K562 (cell line): ENCODE data around the gene AAMP. TPM values are rescaled to one million over a fixed set of nuclear protein-coding genes. Genes with fewer than 3 reads are reported as not detected.

Experiments
- ATF7 ChIP-seq: fragments of 450-650 bp; IDR thresholded peaks from 2 replicates; pipeline ENCODE4 v1.7.1; 2014; ENCODE audit warnings: mild to moderate bottlenecking, moderate library complexity
- BRCA1 ChIP-seq, 2 experiments: fragments of 450-650 bp in 1 of 2; sonication (generic) in 1 of 2; formaldehyde crosslinking in 1 of 2; IDR thresholded peaks; 2 replicates each; pipeline versions ENCODE4 v1.5.0 to v1.6.1; 2017 to 2020; ENCODE audit warnings: mild to moderate bottlenecking in 1 of 2, missing genetic modification reagents in 1 of 2
- CBFA2T2 ChIP-seq: fragments of 450-650 bp; conservative IDR thresholded peaks from 2 replicates; pipeline ENCODE4 v1.6.1; 2017; ENCODE audit warnings: mild to moderate bottlenecking
- CHCHD3 ChIP-seq: fragments of 250-450 bp; sonication (Bioruptor Pico); IDR thresholded peaks from 2 replicates; pipeline ENCODE4 v2.1.2; 2022; ENCODE audit warnings: mild to moderate bottlenecking
- ELF4 ChIP-seq: fragments of 450-650 bp; formaldehyde crosslinking; IDR thresholded peaks from 2 replicates; pipeline ENCODE4 v1.4.0; 2022; ENCODE audit warnings: missing genetic modification characterization
- KDM1A ChIP-seq, 2 experiments: fragments of 450-650 bp; IDR thresholded peaks; 2 replicates each; pipeline ENCODE4 v1.6.1; 2016; ENCODE audit warnings: mild to moderate bottlenecking in 2 of 2
- UBTF ChIP-seq, 2 experiments: IDR thresholded peaks; 2 replicates each; pipeline ENCODE4 v1.6.1; 2012; ENCODE audit warnings: improper control_type of control experiment in 2 of 2, low read depth in 2 of 2, low read length in 2 of 2, borderline replicate concordance in 1 of 2
- USF1 ChIP-seq: sonication (generic); formaldehyde crosslinking; IDR thresholded peaks from 2 replicates; pipeline ENCODE4 v1.9.0; 2022; ENCODE audit warnings: mild to moderate bottlenecking, missing genetic modification reagents
- ZNF212 ChIP-seq: fragments of 450-650 bp; formaldehyde crosslinking; IDR thresholded peaks from 2 replicates; pipeline ENCODE4 v1.4.0; 2020; ENCODE audit warnings: mild to moderate bottlenecking
- ZNF253 ChIP-seq: fragments of 250-450 bp; sonication (Bioruptor Pico); conservative IDR thresholded peaks from 2 replicates; pipeline ENCODE4 v1.6.1; 2021; ENCODE audit warnings: mild to moderate bottlenecking
- ZNF609 ChIP-seq: sonication (generic); formaldehyde crosslinking; IDR thresholded peaks from 2 replicates; pipeline ENCODE4 v1.8.1; 2023; ENCODE audit warnings: missing genetic modification reagents, mild to moderate bottlenecking, borderline replicate concordance
- polyA plus RNA-seq, 8 experiments: library from polyadenylated mRNA; depleted of rRNA in 4 of 8; stranded (reverse) in 5 of 8; unstranded in 3 of 8; fragments of >200 nt; fragmentation: Nextera tagmentation in 2 of 8; fragmentation: Illumina TruSeq in 1 of 8; extraction: Ambion mirVana in 2 of 8; extraction: Trizol in 1 of 8; gene quantifications; 2 replicates each; pipeline versions ENCODE4 v1.2.1 to v1.2.3, GENCODE V29; 2011 to 2014; ENCODE audit warnings: inconsistent platforms in 1 of 8, missing spikeins in 1 of 8
- total RNA-seq, 7 experiments: library from RNA; depleted of rRNA in 6 of 7; stranded (reverse); fragments of >200 nt in 6 of 7; fragmentation: Illumina TruSeq in 2 of 7; extraction: Trizol in 2 of 7; gene quantifications; 2 replicates each; pipeline versions ENCODE4 v1.2.1 to v1.2.3, GENCODE V29; 2011 to 2021; ENCODE audit warnings: low replicate concordance in 1 of 7
- TF ChIP-seq, protein P1 (sequence below): sonication (generic); formaldehyde crosslinking; IDR thresholded peaks from 2 replicates; pipeline ENCODE4 v1.5.0; 2020; ENCODE audit warnings: missing genetic modification reagents
- TF ChIP-seq, protein P2 (sequence below): fragments of 450-650 bp; IDR thresholded peaks from 2 replicates; pipeline ENCODE4 v1.6.1; 2017; ENCODE audit warnings: antibody characterized with exemption, mild to moderate bottlenecking

AAMP gene
- total and polyA plus RNA-seq, 9 of the 15 experiments (the other 6 are each of a cell fraction or from before 2014, with no cell fraction given), result 5.7 to 197 (median 94.1) TPM

- TF ChIP-seq USF1 (CRISPR knock-in tag) (no peak), ZNF609 (CRISPR knock-in tag) (no peak), ZNF212 (CRISPR knock-in tag) (no peak), UBTF (IDR thresholded peaks at IDR 0.05; ENCODE audit: borderline replicate concordance in 1 of 2, low read depth in 2 of 2, low read length in 2 of 2) (no peak), KDM1A (IDR thresholded peaks at IDR 0.05) (no peak), BRCA1 (IDR thresholded peaks at IDR 0.05) (no peak), BRCA1 (CRISPR knock-in tag; IDR thresholded peaks at IDR 0.05) (no peak), CHCHD3 (CRISPR knock-in tag) (no peak), ELF4 (no peak), ATF7 (peak; percentile 34; the same call in 1 of the 2 replicates), ZNF253 (no peak), CBFA2T2 (peak; percentile 71)
- TF ChIP-seq, protein P1, sequence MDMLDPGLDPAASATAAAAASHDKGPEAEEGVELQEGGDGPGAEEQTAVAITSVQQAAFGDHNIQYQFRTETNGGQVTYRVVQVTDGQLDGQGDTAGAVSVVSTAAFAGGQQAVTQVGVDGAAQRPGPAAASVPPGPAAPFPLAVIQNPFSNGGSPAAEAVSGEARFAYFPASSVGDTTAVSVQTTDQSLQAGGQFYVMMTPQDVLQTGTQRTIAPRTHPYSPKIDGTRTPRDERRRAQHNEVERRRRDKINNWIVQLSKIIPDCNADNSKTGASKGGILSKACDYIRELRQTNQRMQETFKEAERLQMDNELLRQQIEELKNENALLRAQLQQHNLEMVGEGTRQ (CRISPR knock-in tag), result no peak
- TF ChIP-seq, protein P2, sequence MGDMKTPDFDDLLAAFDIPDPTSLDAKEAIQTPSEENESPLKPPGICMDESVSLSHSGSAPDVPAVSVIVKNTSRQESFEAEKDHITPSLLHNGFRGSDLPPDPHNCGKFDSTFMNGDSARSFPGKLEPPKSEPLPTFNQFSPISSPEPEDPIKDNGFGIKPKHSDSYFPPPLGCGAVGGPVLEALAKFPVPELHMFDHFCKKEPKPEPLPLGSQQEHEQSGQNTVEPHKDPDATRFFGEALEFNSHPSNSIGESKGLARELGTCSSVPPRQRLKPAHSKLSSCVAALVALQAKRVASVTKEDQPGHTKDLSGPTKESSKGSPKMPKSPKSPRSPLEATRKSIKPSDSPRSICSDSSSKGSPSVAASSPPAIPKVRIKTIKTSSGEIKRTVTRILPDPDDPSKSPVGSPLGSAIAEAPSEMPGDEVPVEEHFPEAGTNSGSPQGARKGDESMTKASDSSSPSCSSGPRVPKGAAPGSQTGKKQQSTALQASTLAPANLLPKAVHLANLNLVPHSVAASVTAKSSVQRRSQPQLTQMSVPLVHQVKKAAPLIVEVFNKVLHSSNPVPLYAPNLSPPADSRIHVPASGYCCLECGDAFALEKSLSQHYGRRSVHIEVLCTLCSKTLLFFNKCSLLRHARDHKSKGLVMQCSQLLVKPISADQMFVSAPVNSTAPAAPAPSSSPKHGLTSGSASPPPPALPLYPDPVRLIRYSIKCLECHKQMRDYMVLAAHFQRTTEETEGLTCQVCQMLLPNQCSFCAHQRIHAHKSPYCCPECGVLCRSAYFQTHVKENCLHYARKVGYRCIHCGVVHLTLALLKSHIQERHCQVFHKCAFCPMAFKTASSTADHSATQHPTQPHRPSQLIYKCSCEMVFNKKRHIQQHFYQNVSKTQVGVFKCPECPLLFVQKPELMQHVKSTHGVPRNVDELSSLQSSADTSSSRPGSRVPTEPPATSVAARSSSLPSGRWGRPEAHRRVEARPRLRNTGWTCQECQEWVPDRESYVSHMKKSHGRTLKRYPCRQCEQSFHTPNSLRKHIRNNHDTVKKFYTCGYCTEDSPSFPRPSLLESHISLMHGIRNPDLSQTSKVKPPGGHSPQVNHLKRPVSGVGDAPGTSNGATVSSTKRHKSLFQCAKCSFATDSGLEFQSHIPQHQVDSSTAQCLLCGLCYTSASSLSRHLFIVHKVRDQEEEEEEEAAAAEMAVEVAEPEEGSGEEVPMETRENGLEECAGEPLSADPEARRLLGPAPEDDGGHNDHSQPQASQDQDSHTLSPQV, result peak; percentile 13; the same call in 1 of the 2 replicates
These were observed 16.9 kb upstream of the AAMP start (continued) for GRCh38 chr2:218286570-218287459.
